ENCODE measurements around the gene MYD88. TPM values are rescaled to one million over a fixed set of nuclear protein-coding genes. Genes with fewer than 3 reads are reported as not detected.

Gene MYD88
- total and polyA plus RNA-seq, 9 of the 15 experiments (the other 6 are each of a cell fraction or from before 2014, with no cell fraction given) = 3.2 to 47.3 (median 27.6) TPM

- no TSS peak for BruUV-seq (replicated peaks)
- H3K9me1 ChIP-seq (ENCODE audit: control insufficient read depth, insufficient read depth, low read length) = no peaks in the 10 kb centered on the region
- peaks cover 0 to 32% of the 10 kb centered on the region in 2 experiments; a peak in 3 of 5 replicates for H3K4me1 ChIP-seq (replicated peaks in 1 of 2; ENCODE audit: control insufficient read depth in 2 of 2, insufficient read depth in 2 of 2, low read length in 2 of 2)
- no peaks in the 10 kb centered on the region for H3K79me2 ChIP-seq (ENCODE audit: control insufficient read depth, insufficient read depth, low read length)
- no peak overlapping the region for H3K27ac ChIP-seq (ENCODE audit: extremely low read depth, low read depth, low read length)
- 25% methylated on average over 12 of the region's 12 CpGs for WGBS (ENCODE audit: insufficient coverage, low coverage, missing lambda C conversion rate)
- H3K9me3 ChIP-seq (replicated peaks; ENCODE audit: control insufficient read depth, insufficient read depth, low read depth, low read length) = no peaks in the 10 kb centered on the region
- H3K4me2 ChIP-seq (ENCODE audit: insufficient read depth, low read length) = no peak overlapping the region
- H3K9ac ChIP-seq (ENCODE audit: insufficient read depth in 1 of 2, low read depth in 2 of 2, low read length in 2 of 2) = peak overlapping the region in 1 of 2 experiments; percentile 2; a peak in 2 of 4 replicates
- H2AFZ ChIP-seq (ENCODE audit: low read depth, low read length) = no peak overlapping the region
- H4K20me1 ChIP-seq (replicated peaks; ENCODE audit: control insufficient read depth, insufficient read depth, low read length) = peaks cover 27% of the 10 kb centered on the region
- CTCF ChIA-PET (ENCODE audit: low intra/inter-chr PET ratio) = no interaction called here
- no peak for FAIRE-seq
- intact Hi-C loops (cut with micrococcal nuclease) = loop anchor here (5.0 kb wide), 3 partner anchors 144 to 366 kb away; partner anchors contain the start of gene XYLB
- H3K4me3 ChIP-seq = no peak overlapping the region
- ATAC-seq = peak; percentile 21
- H3K36me3 ChIP-seq (ENCODE audit: control insufficient read depth, insufficient read depth, low read length) = peaks cover 9% of the 10 kb centered on the region; the same call in 1 of the 3 replicates
- in situ Hi-C loops (cut with MboI) = loop anchor here (5.0 kb wide), 1 partner anchor 536 kb away; no protein-coding TSS in a partner anchor
- H3K27me3 ChIP-seq (ENCODE audit: control insufficient read depth in 2 of 2, insufficient read depth in 2 of 2, low read length in 2 of 2) = peaks cover 9 to 37% of the 10 kb centered on the region in 2 experiments; a peak in 4 of 5 replicates
- peak; percentile 47 to 70 (median 57) for DNase-seq (ENCODE audit: extremely low read depth in 1 of 4, low spot score in 3 of 4)
- POLR2A ChIA-PET = interaction anchor here (0.6 to 2.0 kb wide), 7 partner anchors 14 to 167 kb away, joined by 3 to 5 read pairs (median 3); partner anchors contain the start of gene ACAA1
- TF ChIP-seq ZNF184 (CRISPR knock-in tag; IDR thresholded peaks at IDR 0.05) (no peak), EP300 (IDR thresholded peaks at IDR 0.05; ENCODE audit: low read length) (no peak), RBFOX2 (IDR thresholded peaks at IDR 0.05; ENCODE audit: low read depth, low read length) (0 out of 2 replicates have a peak, but pooled peaks have one; percentile 4), ZNF589 (CRISPR knock-in tag; IDR thresholded peaks at IDR 0.05; ENCODE audit: low read depth) (no peak), CREB5 (CRISPR knock-in tag; IDR thresholded peaks at IDR 0.05) (no peak), HES1 (IDR thresholded peaks at IDR 0.05; ENCODE audit: low read depth) (no peak), YBX1 (IDR thresholded peaks at IDR 0.05) (no peak), CC2D1A (IDR thresholded peaks at IDR 0.05) (no peak), EHMT2 (IDR thresholded peaks at IDR 0.05) (no peak), CAMTA2 (CRISPR knock-in tag; conservative IDR thresholded peaks at IDR 0.05) (no peak), SP2 (IDR thresholded peaks at IDR 0.05; ENCODE audit: extremely low read depth, low read depth, low read length, poor library complexity, severe bottlenecking) (no peak), FOSL1 (tag; conservative IDR thresholded peaks at IDR 0.05) (0 out of 2 replicates have a peak, but pooled peaks have one; percentile 28), CBFB (CRISPR knock-in tag; IDR thresholded peaks at IDR 0.05) (no peak), TCF7L2 (IDR thresholded peaks at IDR 0.05; ENCODE audit: low read depth, low read length) (no peak), JUND (IDR thresholded peaks at IDR 0.05; ENCODE audit: borderline replicate concordance, low read depth, low read length) (peak; percentile 63), JUND (tag; IDR thresholded peaks at IDR 0.05; ENCODE audit: borderline replicate concordance, low read depth, low read length) (peak; percentile 31; the same call in 1 of the 3 replicates), ATF3 (IDR thresholded peaks at IDR 0.05) (peak; percentile 52; the same call in 1 of the 2 replicates), ATF3 (CRISPR knock-in tag; conservative IDR thresholded peaks at IDR 0.05) (no peak), ZNF583 (CRISPR knock-in tag; IDR thresholded peaks at IDR 0.05) (no peak), BACH1 (tag; IDR thresholded peaks at IDR 0.05) (no peak), TAF15 (IDR thresholded peaks at IDR 0.05; ENCODE audit: low read depth, low read length) (no peak)
These were observed 21.8 kb upstream of the MYD88 start for GRCh38 chr3:38116471-38117162.
